Natural killer cell (primary cell): ENCODE results near the gene B3GALT6. TPM values are rescaled to one million over a fixed set of nuclear protein-coding genes. Genes with fewer than 3 reads are reported as not detected.

ENCODE experiments used
- ATAC-seq, 3 donors: fragments of 150-1000 bp in 2 of 3; fragments of 200-7000 bp in 1 of 3; cut with Tn5 transposase; 1 replicate in 1 of 3; 2 replicates in 2 of 3; pipeline ENCODE4 v1.10.0; 2021; ENCODE audit warnings: mild to moderate bottlenecking in 2 of 3, moderate library complexity in 2 of 3
- DNase-seq, 2 donors: peaks; one replicate each; pipeline versions ENCODE4 v3.0.0 to v3.0.0-alpha.2; 2013 to 2021; ENCODE audit warnings: mixed read lengths in 1 of 2
- H3K27ac ChIP-seq: one replicate; pipeline ENCODE4 v1.5.1; 2013; ENCODE audit warnings: mild to moderate bottlenecking, low read length
- H3K27me3 ChIP-seq: one replicate; pipeline ENCODE4 v1.6.1; 2013; ENCODE audit warnings: low read length; ENCODE audit not compliant: control insufficient read depth, insufficient read depth
- H3K36me3 ChIP-seq: one replicate; pipeline ENCODE4 v1.6.1; 2013; ENCODE audit warnings: low read length; ENCODE audit not compliant: control insufficient read depth, insufficient read depth
- H3K4me1 ChIP-seq: one replicate; pipeline ENCODE4 v1.6.1; 2013; ENCODE audit warnings: low read length; ENCODE audit not compliant: control insufficient read depth, insufficient read depth
- H3K4me3 ChIP-seq: one replicate; pipeline ENCODE4 v1.5.1; 2013; ENCODE audit warnings: low read length
- H3K9me3 ChIP-seq: one replicate; pipeline ENCODE4 v1.6.1; 2013; ENCODE audit warnings: low read length; ENCODE audit not compliant: control insufficient read depth, insufficient read depth
- H3K27ac Mint-ChIP-seq, 2 donors: one replicate each; pipeline ENCODE4 v1.8.0; 2022; ENCODE audit warnings: mild to moderate bottlenecking in 2 of 2, mixed read lengths in 2 of 2, moderate library complexity in 1 of 2
- H3K27me3 Mint-ChIP-seq, 2 donors: one replicate each; pipeline ENCODE4 v1.8.0; 2022; ENCODE audit warnings: low read depth in 2 of 2, mixed read lengths in 2 of 2
- H3K36me3 Mint-ChIP-seq: one replicate; pipeline ENCODE4 v1.8.0; 2022; ENCODE audit warnings: mixed read lengths
- H3K4me1 Mint-ChIP-seq, 2 donors: one replicate each; pipeline ENCODE4 v1.8.0; 2022; ENCODE audit warnings: mixed read lengths in 2 of 2
- H3K4me3 Mint-ChIP-seq: one replicate; pipeline ENCODE4 v1.8.0; 2022; ENCODE audit warnings: mild to moderate bottlenecking, moderate library complexity, mixed read lengths
- H3K9me3 Mint-ChIP-seq, 2 donors: one replicate each; pipeline ENCODE4 v1.8.0; 2022; ENCODE audit warnings: mixed read lengths in 2 of 2
- WGBS: methylation state at CpG from one replicate; pipeline ENCODE4 v1.1.7; 2013; ENCODE audit warnings: missing lambda C conversion rate; ENCODE audit not compliant: insufficient coverage; 5-methylcytosine and 5-hydroxymethylcytosine counted together
- intact Hi-C: fragments of 100-400 bp; cut with micrococcal nuclease; formaldehyde crosslinking; loops from one replicate; pipeline ENCODE4 v1.14.2; 2022
- total RNA-seq, 4 donors: library from RNA; stranded (reverse); fragments of 120-200 nt in 1 of 4; gene quantifications; one replicate each; pipeline versions ENCODE4 v1.2.3 to v1.2.4, GENCODE V29; 2013 to 2022
- TF ChIP-seq, protein P1 (sequence below): fragments of 200-600 bp; IDR thresholded peaks from one replicate; pipeline ENCODE4 v1.8.0; 2022; ENCODE audit warnings: antibody characterized with exemption

Gene B3GALT6
- total RNA-seq, 3 donors from 2014 or later (not counting 1 experiment from before 2014, with no cell fraction given): 13.7 to 16.5 (median 16.3) TPM

GRCh38 chr1:1262758-1263157 lies 30.7 kb downstream of the B3GALT6 start:
- H3K9me3 ChIP-seq: no peaks in the 10 kb centered on the region
- Mint-ChIP-seq H3K4me1 (peaks cover 15 to 31% of the 10 kb centered on the region in 2 donors), H3K27ac (no peak overlapping the region), H3K4me3 (no peak overlapping the region), H3K9me3 (no peaks in the 10 kb centered on the region), H3K36me3 (no peaks in the 10 kb centered on the region), H3K27me3 (no peaks in the 10 kb centered on the region)
- no peak overlapping the region for H3K27ac ChIP-seq
- H3K4me1 ChIP-seq: peaks cover 9% of the 10 kb centered on the region
- intact Hi-C loops: no loop called here
- H3K4me3 ChIP-seq: no peak overlapping the region
- H3K27me3 ChIP-seq: no peaks in the 10 kb centered on the region
- 98% methylated on average over 8 of the region's 8 CpGs for WGBS
- ATAC-seq (no peak), DNase-seq (no peak)
- TF ChIP-seq, protein P1, sequence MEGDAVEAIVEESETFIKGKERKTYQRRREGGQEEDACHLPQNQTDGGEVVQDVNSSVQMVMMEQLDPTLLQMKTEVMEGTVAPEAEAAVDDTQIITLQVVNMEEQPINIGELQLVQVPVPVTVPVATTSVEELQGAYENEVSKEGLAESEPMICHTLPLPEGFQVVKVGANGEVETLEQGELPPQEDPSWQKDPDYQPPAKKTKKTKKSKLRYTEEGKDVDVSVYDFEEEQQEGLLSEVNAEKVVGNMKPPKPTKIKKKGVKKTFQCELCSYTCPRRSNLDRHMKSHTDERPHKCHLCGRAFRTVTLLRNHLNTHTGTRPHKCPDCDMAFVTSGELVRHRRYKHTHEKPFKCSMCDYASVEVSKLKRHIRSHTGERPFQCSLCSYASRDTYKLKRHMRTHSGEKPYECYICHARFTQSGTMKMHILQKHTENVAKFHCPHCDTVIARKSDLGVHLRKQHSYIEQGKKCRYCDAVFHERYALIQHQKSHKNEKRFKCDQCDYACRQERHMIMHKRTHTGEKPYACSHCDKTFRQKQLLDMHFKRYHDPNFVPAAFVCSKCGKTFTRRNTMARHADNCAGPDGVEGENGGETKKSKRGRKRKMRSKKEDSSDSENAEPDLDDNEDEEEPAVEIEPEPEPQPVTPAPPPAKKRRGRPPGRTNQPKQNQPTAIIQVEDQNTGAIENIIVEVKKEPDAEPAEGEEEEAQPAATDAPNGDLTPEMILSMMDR: no peak
- peaks cover 27% of the 10 kb centered on the region for H3K36me3 ChIP-seq

GRCh38 chr1:1264026-1264425 lies 32.0 kb downstream of the B3GALT6 start:
- H3K36me3 Mint-ChIP-seq: no peaks in the 10 kb centered on the region
- peaks cover 11% of the 10 kb centered on the region for H3K4me1 ChIP-seq
- WGBS: 96% methylated on average over 9 of the region's 9 CpGs
- DNase-seq (no peak), ATAC-seq (no peak)
- H3K27ac ChIP-seq: no peak overlapping the region
- peaks cover 15 to 31% of the 10 kb centered on the region in 2 donors for H3K4me1 Mint-ChIP-seq
- no peaks in the 10 kb centered on the region for H3K27me3 Mint-ChIP-seq
- no peak overlapping the region for H3K27ac Mint-ChIP-seq
- no peak overlapping the region for H3K4me3 Mint-ChIP-seq
- H3K9me3 Mint-ChIP-seq: no peaks in the 10 kb centered on the region
- intact Hi-C loops: no loop called here
- TF ChIP-seq, protein P1: no peak
- H3K9me3 ChIP-seq: no peaks in the 10 kb centered on the region
- H3K4me3 ChIP-seq: no peak overlapping the region
- H3K27me3 ChIP-seq: no peaks in the 10 kb centered on the region
- peaks cover 28% of the 10 kb centered on the region for H3K36me3 ChIP-seq

DNA sequence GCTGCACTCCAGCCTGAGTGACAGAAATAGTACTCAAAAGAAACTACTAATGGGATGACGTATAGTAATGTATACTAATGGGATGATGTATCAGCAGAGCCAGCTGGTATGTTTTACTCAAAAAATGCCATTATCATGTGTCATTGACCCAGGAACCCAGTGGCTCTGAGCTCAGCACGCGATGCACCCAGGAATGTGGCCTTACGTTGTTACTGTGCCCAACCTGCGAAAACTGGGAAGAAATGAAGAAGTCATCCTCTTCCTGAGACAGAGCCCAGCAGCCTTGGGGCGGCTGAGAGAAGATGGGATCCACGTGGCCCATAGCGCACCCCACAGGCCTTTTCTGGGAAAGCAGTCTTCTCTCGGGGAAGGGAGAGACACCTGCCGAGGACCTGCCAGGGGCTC lies 32.8 kb downstream of the B3GALT6 start:
- Histone ChIP-seq H3K36me3 (peaks cover 24% of the 10 kb centered on the region), H3K27ac (no peak overlapping the region), H3K4me3 (no peak overlapping the region), H3K4me1 (peaks cover 11% of the 10 kb centered on the region), H3K9me3 (no peaks in the 10 kb centered on the region), H3K27me3 (no peaks in the 10 kb centered on the region)
- 95% methylated on average over 10 of the region's 10 CpGs for WGBS
- H3K36me3 Mint-ChIP-seq: no peaks in the 10 kb centered on the region
- H3K4me1 Mint-ChIP-seq: peaks cover 13 to 28% of the 10 kb centered on the region in 2 donors
- no peak overlapping the region for H3K4me3 Mint-ChIP-seq
- H3K27me3 Mint-ChIP-seq: no peaks in the 10 kb centered on the region
- H3K27ac Mint-ChIP-seq: no peak overlapping the region
- no peaks in the 10 kb centered on the region for H3K9me3 Mint-ChIP-seq
- peak in 1 of 2 donors; percentile 48 for DNase-seq
- TF ChIP-seq, protein P1: no peak
- intact Hi-C loops: no loop called here
- ATAC-seq: peak in 1 of 3 donors; percentile 30
